Activated naive CD8-positive, alpha-beta T cell treated with anti-CD3 and anti-CD28 coated beads, Interleukin-2, amount 50 U/mL, for 24 hours (primary cell): ENCODE results near the gene FAM168B.
"Not testable (repeated sequence)": the region's sequence is repeated elsewhere in the genome, so short reads cannot be mapped to it uniquely, and the experiment has no call there.

Source experiments
- ATAC-seq: fragments of 150-1000 bp; cut with Tn5 transposase; one replicate; pipeline ENCODE4 v1.10.0; 2021
- DNase-seq: peaks from one replicate; pipeline ENCODE4 v3.0.0; 2021
- H3K27ac Mint-ChIP-seq: one replicate; pipeline ENCODE4 v1.8.0; 2021; ENCODE audit warnings: mild to moderate bottlenecking, mixed read lengths
- H3K27me3 Mint-ChIP-seq: one replicate; pipeline ENCODE4 v1.8.0; 2021; ENCODE audit warnings: mixed read lengths
- H3K36me3 Mint-ChIP-seq: one replicate; pipeline ENCODE4 v1.8.0; 2021; ENCODE audit warnings: low read depth, mixed read lengths
- H3K4me1 Mint-ChIP-seq: one replicate; pipeline ENCODE4 v1.8.0; 2021; ENCODE audit warnings: mixed read lengths
- H3K4me3 Mint-ChIP-seq: one replicate; pipeline ENCODE4 v1.8.0; 2021; ENCODE audit warnings: mild to moderate bottlenecking, moderate library complexity, mixed read lengths
- H3K9me3 Mint-ChIP-seq: one replicate; pipeline ENCODE4 v1.8.0; 2021; ENCODE audit warnings: mixed read lengths

FAM168B gene

DNA sequence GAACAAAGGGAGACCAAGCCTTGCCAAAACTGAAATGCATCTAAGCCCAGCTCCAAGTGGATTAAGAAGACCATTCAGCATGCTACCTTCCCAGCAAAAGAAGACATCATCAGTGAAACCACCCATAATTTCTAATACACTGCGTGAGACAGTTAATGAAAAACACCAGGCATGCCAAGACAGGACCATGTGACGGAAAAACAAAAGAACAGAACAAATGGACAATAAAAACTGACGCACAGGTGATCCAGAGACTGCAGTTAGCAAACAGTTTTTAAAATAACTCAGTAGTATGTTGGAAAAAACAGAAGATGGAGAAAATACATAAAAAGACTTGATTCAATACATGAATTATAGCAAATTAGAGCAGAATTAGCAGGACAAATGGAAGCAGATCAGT lies 15.3 kb downstream of the FAM168B start:
- ATAC-seq (no peak), DNase-seq (no peak)
- peaks cover 22% of the 10 kb centered on the region for H3K4me1 Mint-ChIP-seq
- no peaks in the 10 kb centered on the region for H3K27me3 Mint-ChIP-seq
- H3K9me3 Mint-ChIP-seq, result no peaks in the 10 kb centered on the region
- H3K27ac Mint-ChIP-seq, result peak overlapping the region; percentile 25
- peaks cover 62% of the 10 kb centered on the region for H3K36me3 Mint-ChIP-seq
- no peak overlapping the region for H3K4me3 Mint-ChIP-seq

GRCh38 chr2:131077182-131077846 lies 15.9 kb downstream of the FAM168B start:
- Mint-ChIP-seq H3K4me1 (peaks cover 22% of the 10 kb centered on the region), H3K9me3 (no peaks in the 10 kb centered on the region), H3K36me3 (peaks cover 58% of the 10 kb centered on the region), H3K4me3 (no peak overlapping the region), H3K27me3 (no peaks in the 10 kb centered on the region), H3K27ac (no peak overlapping the region)
- ATAC-seq, result no peak
- no peak for DNase-seq

DNA sequence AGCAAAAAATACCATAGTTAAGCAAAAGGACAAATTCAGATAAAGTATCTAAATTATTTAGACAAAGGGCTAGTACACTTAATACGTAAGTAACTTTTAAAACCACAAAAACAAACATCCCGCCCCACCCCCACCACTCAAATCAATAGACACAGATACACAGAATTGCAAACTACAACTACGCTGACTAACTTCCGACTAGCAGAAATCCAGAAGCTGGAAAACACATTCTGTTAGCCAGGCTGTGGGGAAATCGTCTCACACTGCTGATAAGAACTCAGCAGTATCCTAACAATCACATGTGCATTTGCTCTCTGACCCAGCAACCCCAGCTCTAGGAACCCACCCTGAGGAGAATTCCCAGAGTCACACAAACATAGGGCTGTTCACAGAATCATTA lies 16.6 kb downstream of the FAM168B start:
- Mint-ChIP-seq H3K4me3 (no peak overlapping the region), H3K9me3 (no peaks in the 10 kb centered on the region), H3K36me3 (peaks cover 57% of the 10 kb centered on the region), H3K27ac (no peak overlapping the region), H3K4me1 (peaks cover 23% of the 10 kb centered on the region), H3K27me3 (no peaks in the 10 kb centered on the region)
- ATAC-seq (no peak), DNase-seq (no peak)

GRCh38 chr2:131075578-131075977 lies 17.7 kb downstream of the FAM168B start:
- ATAC-seq, H3K4me3 Mint-ChIP-seq, H3K27me3 Mint-ChIP-seq, H3K9me3 Mint-ChIP-seq, H3K27ac Mint-ChIP-seq, DNase-seq: not testable (repeated sequence)
- Mint-ChIP-seq H3K36me3 (peaks cover 54% of the 10 kb centered on the region), H3K4me1 (peaks cover 22% of the 10 kb centered on the region)

DNA sequence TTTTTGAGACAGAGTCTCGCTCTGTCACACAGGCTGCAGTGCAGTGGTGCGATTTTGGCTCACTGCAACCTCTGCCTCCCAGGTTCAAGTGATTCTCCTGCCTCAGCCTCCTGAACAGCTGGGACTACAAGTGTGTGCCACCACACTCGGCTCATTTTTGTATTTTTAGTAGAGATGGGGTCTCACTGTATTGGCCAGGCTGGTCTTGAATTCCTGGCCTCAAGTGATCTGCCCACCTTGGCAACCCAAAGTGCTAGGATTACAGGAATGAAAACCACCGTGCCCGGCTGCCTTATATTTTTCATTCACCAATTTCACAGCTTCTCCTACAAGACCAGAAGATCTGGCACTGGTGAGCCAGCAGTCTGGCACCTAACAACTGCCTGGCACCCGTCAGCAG lies 25.1 kb downstream of the FAM168B start:
- not testable (repeated sequence) for H3K27ac Mint-ChIP-seq, H3K4me1 Mint-ChIP-seq, ATAC-seq, H3K9me3 Mint-ChIP-seq, DNase-seq, H3K4me3 Mint-ChIP-seq, H3K27me3 Mint-ChIP-seq
- peaks cover 44% of the 10 kb centered on the region for H3K36me3 Mint-ChIP-seq

DNA sequence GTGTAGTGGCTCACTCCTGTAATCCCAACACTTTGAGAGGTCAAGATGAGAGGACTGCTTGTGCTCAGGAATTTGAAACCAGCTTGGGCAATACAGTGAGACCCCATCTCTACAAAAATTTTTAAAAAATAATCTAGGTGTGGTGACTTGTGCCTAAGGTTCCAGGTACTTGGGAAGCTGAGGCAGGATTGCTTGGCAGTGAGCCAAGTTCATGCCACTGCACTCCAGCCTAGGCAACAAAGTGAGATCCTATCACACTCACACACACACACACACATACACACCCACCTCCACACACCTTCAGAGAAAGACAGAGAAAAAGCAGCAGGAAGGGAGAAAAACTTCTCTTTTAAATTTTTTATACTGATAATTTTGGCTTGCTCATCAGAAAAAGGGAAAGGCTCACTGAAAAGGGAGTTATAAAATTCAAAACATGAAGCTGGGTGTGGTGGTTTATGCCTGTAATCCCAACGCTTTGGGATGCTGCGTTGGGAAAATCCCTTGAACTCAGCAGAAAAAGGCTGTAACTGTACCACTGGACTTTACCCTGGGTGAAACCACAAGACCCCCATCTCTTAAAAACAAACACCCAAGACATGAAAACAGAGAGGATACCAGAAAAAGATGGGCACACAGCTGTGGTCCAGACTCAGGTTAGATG lies 25.7 kb downstream of the FAM168B start:
- Mint-ChIP-seq H3K36me3 (peaks cover 47% of the 10 kb centered on the region), H3K4me3 (no peak overlapping the region), H3K4me1 (peaks cover 8% of the 10 kb centered on the region), H3K9me3 (no peaks in the 10 kb centered on the region), H3K27me3 (no peaks in the 10 kb centered on the region), H3K27ac (no peak overlapping the region)
- ATAC-seq (no peak), DNase-seq (no peak)

DNA sequence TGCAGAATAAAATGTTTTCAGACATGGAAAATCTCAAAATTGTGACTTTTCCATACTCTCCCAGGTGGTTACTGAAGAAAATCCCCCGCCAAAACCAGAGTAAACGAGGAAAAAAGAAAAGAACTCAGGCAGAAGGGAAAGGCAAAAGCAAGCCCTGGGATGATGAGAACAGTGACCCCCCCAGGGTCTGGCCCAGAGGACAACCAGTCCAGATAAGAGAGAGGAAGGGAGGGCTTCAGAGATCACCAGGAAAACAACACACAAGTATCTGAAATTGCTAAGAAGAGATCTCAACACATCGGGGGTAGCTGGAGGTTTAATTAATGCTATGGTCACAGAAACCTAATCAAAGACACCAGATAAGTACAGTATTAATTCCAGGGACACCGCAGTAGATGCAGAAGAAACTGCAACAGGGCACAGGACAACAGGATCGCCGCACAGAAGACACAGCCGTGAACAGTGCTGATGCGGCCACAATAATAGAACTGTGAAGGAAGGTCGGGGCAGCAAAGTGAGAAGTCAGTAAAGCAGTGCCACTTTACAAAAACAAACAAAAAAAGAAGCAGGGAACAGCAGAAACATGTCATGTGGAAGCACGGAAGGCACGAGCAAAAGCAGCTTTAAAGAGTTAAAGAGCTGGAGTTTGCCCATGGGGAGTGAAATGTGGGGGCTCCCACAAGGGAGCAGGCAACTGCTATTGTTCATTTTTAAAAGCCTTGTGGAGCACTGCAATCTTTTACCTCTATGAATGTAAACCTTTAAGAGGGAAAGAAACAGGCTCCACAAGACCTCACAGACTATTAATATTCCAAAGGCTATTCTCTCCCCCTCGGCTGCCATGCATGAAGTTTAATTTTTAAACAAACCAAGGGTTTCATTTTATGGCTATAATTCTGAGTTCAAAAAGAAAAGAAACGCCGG lies 28.4 kb downstream of the FAM168B start:
- H3K9me3 Mint-ChIP-seq, result no peaks in the 10 kb centered on the region
- no peak overlapping the region for H3K4me3 Mint-ChIP-seq
- no peak overlapping the region for H3K27ac Mint-ChIP-seq
- H3K36me3 Mint-ChIP-seq, result peaks cover 45% of the 10 kb centered on the region
- H3K27me3 Mint-ChIP-seq, result no peaks in the 10 kb centered on the region
- ATAC-seq (no peak), DNase-seq (no peak)
- H3K4me1 Mint-ChIP-seq, result peaks cover 18% of the 10 kb centered on the region

DNA sequence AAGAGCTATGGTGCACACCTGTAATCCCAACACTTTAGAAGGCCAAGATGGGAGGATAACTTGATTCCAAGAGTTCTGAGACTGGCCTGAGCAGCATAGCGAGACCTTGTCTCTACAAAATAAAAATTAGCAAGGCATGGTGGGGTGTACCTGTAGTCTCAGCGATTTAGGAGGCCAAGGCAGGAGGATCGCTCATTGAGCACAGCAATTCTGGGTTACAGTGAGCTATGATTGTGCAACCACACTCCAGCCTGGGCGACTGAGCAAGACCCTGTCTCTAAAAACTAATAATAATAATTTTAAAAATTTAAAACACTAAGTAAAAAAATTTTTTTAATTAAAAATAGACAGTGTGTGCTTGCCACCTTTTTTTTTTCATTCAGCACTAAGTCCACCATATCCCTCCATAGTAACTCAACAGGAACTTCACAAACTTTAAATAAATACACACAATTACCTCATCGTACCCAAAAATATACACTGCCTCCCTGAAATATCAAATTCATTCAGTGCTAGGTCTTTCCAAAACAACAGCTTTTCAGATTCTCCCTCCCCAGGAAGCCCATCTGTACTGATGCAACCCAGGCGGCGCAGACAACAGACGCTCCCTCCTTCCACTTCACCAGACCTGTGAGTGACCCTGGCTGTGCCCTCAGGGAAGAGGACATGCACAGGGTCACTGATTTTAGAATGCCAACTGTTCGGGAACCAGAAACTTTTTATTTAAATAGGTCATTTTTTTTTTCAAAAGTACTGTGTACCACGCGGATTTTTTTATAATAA lies 29.6 kb downstream of the FAM168B start:
- DNase-seq (no peak), ATAC-seq (no peak)
- H3K27me3 Mint-ChIP-seq, result no peaks in the 10 kb centered on the region
- peaks cover 18% of the 10 kb centered on the region for H3K4me1 Mint-ChIP-seq
- no peak overlapping the region for H3K4me3 Mint-ChIP-seq
- H3K9me3 Mint-ChIP-seq, result no peaks in the 10 kb centered on the region
- H3K27ac Mint-ChIP-seq, result no peak overlapping the region
- peaks cover 44% of the 10 kb centered on the region for H3K36me3 Mint-ChIP-seq

DNA sequence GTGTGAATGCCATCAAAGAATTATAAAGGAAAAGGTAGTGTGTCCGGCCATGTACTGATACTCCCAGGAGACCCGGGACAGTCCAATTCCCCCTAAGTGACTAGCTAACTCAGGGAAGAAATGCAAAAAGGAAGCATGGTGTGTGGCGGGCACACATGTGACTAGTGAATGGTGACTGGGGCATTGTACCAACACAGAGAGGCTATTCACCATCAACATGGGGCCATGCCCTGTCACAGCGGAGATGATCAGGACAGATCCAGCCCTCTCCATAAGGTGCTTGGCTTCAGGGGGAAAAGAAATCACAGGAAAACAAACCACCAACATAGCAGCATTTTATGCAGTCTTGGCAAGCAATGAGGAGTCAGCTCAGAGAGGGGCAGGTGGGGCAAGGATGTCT lies 34.3 kb downstream of the FAM168B start:
- Mint-ChIP-seq H3K9me3 (no peaks in the 10 kb centered on the region), H3K4me1 (peaks cover 20% of the 10 kb centered on the region), H3K4me3 (no peak overlapping the region), H3K27me3 (no peaks in the 10 kb centered on the region), H3K36me3 (peaks cover 50% of the 10 kb centered on the region), H3K27ac (no peak overlapping the region)
- ATAC-seq, result no peak
- DNase-seq, result no peak

- Mint-ChIP-seq H3K4me1 (peaks cover 17% of the 10 kb centered on the region), H3K9me3 (no peaks in the 10 kb centered on the region), H3K4me3 (no peak overlapping the region), H3K27ac (peak overlapping the region; percentile 34), H3K27me3 (no peaks in the 10 kb centered on the region), H3K36me3 (peaks cover 48% of the 10 kb centered on the region)
- DNase-seq (no peak), ATAC-seq (no peak)
These were observed 34.9 kb downstream of the FAM168B start for GRCh38 chr2:131058214-131058843.

GRCh38 chr2:131056932-131057287 lies 36.4 kb downstream of the FAM168B start:
- H3K36me3 Mint-ChIP-seq, result peaks cover 51% of the 10 kb centered on the region
- ATAC-seq (no peak), DNase-seq (no peak)
- H3K27ac Mint-ChIP-seq, result no peak overlapping the region
- H3K4me3 Mint-ChIP-seq, result no peak overlapping the region
- no peaks in the 10 kb centered on the region for H3K9me3 Mint-ChIP-seq
- H3K27me3 Mint-ChIP-seq, result no peaks in the 10 kb centered on the region
- peaks cover 8% of the 10 kb centered on the region for H3K4me1 Mint-ChIP-seq

DNA sequence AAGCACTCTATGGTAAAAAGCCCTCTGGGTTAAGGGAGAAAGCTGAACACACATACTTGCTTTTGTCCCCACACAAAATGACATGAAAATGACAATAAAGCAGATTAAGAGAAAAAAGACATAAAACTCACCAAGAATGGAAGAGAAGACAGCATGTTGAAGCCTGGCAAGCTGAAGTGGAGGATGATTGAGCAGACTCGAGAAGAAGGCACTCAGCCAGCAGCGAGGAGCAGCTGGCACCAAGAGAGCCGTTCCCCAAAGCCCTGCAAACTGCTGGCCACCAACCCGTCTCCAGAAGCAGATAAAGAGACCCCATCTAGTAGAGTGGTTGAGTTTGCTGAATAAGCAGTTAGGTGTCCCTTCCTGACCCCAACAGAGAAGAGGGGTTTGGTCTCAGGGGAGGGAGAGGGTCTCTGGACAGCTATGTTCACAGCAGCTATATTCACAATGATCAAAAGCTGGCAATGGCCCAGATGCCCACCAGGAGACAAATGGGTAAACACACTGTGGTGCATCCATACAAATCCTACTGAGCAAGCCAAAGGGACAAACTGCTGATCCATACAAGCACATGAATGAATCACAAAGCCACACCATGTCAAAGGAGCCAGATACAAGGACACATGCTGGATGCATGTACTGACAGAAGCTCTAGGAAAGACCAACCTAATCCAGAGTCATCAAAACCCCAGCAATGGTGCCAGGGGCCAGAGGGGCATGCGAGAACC lies 36.9 kb downstream of the FAM168B start:
- DNase-seq (no peak), ATAC-seq (no peak)
- Mint-ChIP-seq H3K27ac (no peak overlapping the region), H3K4me3 (no peak overlapping the region), H3K27me3 (no peaks in the 10 kb centered on the region), H3K36me3 (peaks cover 56% of the 10 kb centered on the region), H3K4me1 (peaks cover 4% of the 10 kb centered on the region), H3K9me3 (no peaks in the 10 kb centered on the region)

GRCh38 chr2:131055169-131056065 lies 37.8 kb downstream of the FAM168B start:
- Mint-ChIP-seq H3K27me3 (no peaks in the 10 kb centered on the region), H3K27ac (no peak overlapping the region), H3K9me3 (no peaks in the 10 kb centered on the region), H3K36me3 (peaks cover 55% of the 10 kb centered on the region), H3K4me3 (no peak overlapping the region), H3K4me1 (peaks cover 2% of the 10 kb centered on the region)
- DNase-seq (no peak), ATAC-seq (peak; percentile 33)
